GM12872 (cell line): ENCODE data around the gene SLC49A4.

Experiments
- CTCF ChIP-seq: IDR thresholded peaks from 3 replicates; pipeline ENCODE4 v1.5.1; 2011; ENCODE audit warnings: low read depth, mild to moderate bottlenecking, low read length, moderate library complexity; ENCODE audit not compliant: insufficient read depth

SLC49A4 gene

GRCh38 chr3:122912772-122913538 is 118.1 kb downstream of the SLC49A4 start:
- no peak for TF ChIP-seq CTCF

- TF ChIP-seq CTCF: no peak
These were observed 118.8 kb downstream of the SLC49A4 start for GRCh38 chr3:122913539-122914100.

- TF ChIP-seq CTCF: no peak
These were observed 120.6 kb downstream of the SLC49A4 start for GRCh38 chr3:122915300-122916055.

- TF ChIP-seq CTCF: no peak
These were observed 121.2 kb downstream of the SLC49A4 start for GRCh38 chr3:122916084-122916483.

GRCh38 chr3:122916580-122916979 is 121.7 kb downstream of the SLC49A4 start:
- TF ChIP-seq CTCF: no peak

- TF ChIP-seq CTCF: no peak
These were observed 122.5 kb downstream of the SLC49A4 start for GRCh38 chr3:122917412-122917811.

- no peak for TF ChIP-seq CTCF
These were observed 123.9 kb downstream of the SLC49A4 start for GRCh38 chr3:122918576-122919290.
